ENCODE data around the gene RAB12.
"Not testable (repeated sequence)": the region's sequence is repeated elsewhere in the genome, so short reads cannot be mapped to it uniquely, and the experiment has no call there.

RAB12 gene

GRCh38 chr18:8617907-8618306, 8.7 kb downstream of the RAB12 start:
- Histone ChIP-seq H3K27ac (no peak overlapping the region), H3K9ac (no peak overlapping the region), H3K79me2 (peaks cover 42% of the 10 kb centered on the region), H2AFZ (no peak overlapping the region), H3K4me3 (ENCODE audit: low read depth, low read length) (no peak overlapping the region), H3K9me3 (ENCODE audit: control insufficient read depth, low read length) (no peaks in the 10 kb centered on the region), H3K4me1 (no peaks in the 10 kb centered on the region), H3K36me3 (ENCODE audit: control insufficient read depth, insufficient read depth, low read length) (no peaks in the 10 kb centered on the region), H3K27me3 (ENCODE audit: control insufficient read depth, insufficient read depth, low read length) (no peaks in the 10 kb centered on the region), H3K4me2 (ENCODE audit: low read length) (no peak overlapping the region)
- no peak for TF ChIP-seq CTCF (IDR thresholded peaks at IDR 0.05)

- no peaks in the 10 kb centered on the region for H3K9me3 ChIP-seq (ENCODE audit: control insufficient read depth, low read length)
- H2AFZ ChIP-seq = no peak overlapping the region
Measured at GRCh38 chr18:8619041-8619440, 9.8 kb downstream of the RAB12 start.

GRCh38 chr18:8619835-8620577, 10.8 kb downstream of the RAB12 start:
- no peak overlapping the region for H3K9ac ChIP-seq
- H3K79me2 ChIP-seq = peaks cover 52% of the 10 kb centered on the region
- no peak for TF ChIP-seq CTCF (IDR thresholded peaks at IDR 0.05)
- no peaks in the 10 kb centered on the region for H3K9me3 ChIP-seq (ENCODE audit: control insufficient read depth, low read length)
- H3K4me1 ChIP-seq = no peaks in the 10 kb centered on the region
- H3K36me3 ChIP-seq (ENCODE audit: control insufficient read depth, insufficient read depth, low read length) = no peaks in the 10 kb centered on the region
- no peak overlapping the region for H3K4me3 ChIP-seq (ENCODE audit: low read depth, low read length)
- H3K27me3 ChIP-seq (ENCODE audit: control insufficient read depth, insufficient read depth, low read length) = no peaks in the 10 kb centered on the region
- no peak overlapping the region for H3K27ac ChIP-seq
- no peak overlapping the region for H2AFZ ChIP-seq
- no peak overlapping the region for H3K4me2 ChIP-seq (ENCODE audit: low read length)

More at GRCh38 chr18:8619041-8619440, 9.8 kb downstream of the RAB12 start:
- no peak overlapping the region for H3K4me2 ChIP-seq (ENCODE audit: low read length)
- no peaks in the 10 kb centered on the region for H3K27me3 ChIP-seq (ENCODE audit: control insufficient read depth, insufficient read depth, low read length)
- peaks cover 52% of the 10 kb centered on the region for H3K79me2 ChIP-seq
- no peak overlapping the region for H3K9ac ChIP-seq
- no peak overlapping the region for H3K4me3 ChIP-seq (ENCODE audit: low read depth, low read length)
- no peaks in the 10 kb centered on the region for H3K36me3 ChIP-seq (ENCODE audit: control insufficient read depth, insufficient read depth, low read length)
- H3K4me1 ChIP-seq = no peaks in the 10 kb centered on the region
- no peak for TF ChIP-seq CTCF (IDR thresholded peaks at IDR 0.05)
- H3K27ac ChIP-seq = no peak overlapping the region

GRCh38 chr18:8620845-8621244, 11.6 kb downstream of the RAB12 start:
- Histone ChIP-seq H3K4me2 (ENCODE audit: low read length) (no peak overlapping the region), H3K79me2 (peaks cover 52% of the 10 kb centered on the region), H3K27me3 (ENCODE audit: control insufficient read depth, insufficient read depth, low read length) (no peaks in the 10 kb centered on the region), H3K36me3 (ENCODE audit: control insufficient read depth, insufficient read depth, low read length) (no peaks in the 10 kb centered on the region), H3K9ac (no peak overlapping the region), H3K4me1 (no peaks in the 10 kb centered on the region), H2AFZ (no peak overlapping the region), H3K9me3 (ENCODE audit: control insufficient read depth, low read length) (no peaks in the 10 kb centered on the region), H3K27ac (no peak overlapping the region), H3K4me3 (ENCODE audit: low read depth, low read length) (no peak overlapping the region)
- TF ChIP-seq CTCF (IDR thresholded peaks at IDR 0.05) = no peak

GRCh38 chr18:8622625-8623024, 13.4 kb downstream of the RAB12 start:
- not testable (repeated sequence) for H3K4me1 ChIP-seq; H3K4me2 ChIP-seq (ENCODE audit: low read length); H2AFZ ChIP-seq; H3K9me3 ChIP-seq (ENCODE audit: control insufficient read depth, low read length); H3K4me3 ChIP-seq (ENCODE audit: low read depth, low read length); H3K27me3 ChIP-seq (ENCODE audit: control insufficient read depth, insufficient read depth, low read length); H3K9ac ChIP-seq; H3K27ac ChIP-seq; H3K36me3 ChIP-seq (ENCODE audit: control insufficient read depth, insufficient read depth, low read length)
- H3K79me2 ChIP-seq = peaks cover 45% of the 10 kb centered on the region

Measured in parathyroid adenoma (tissue), 2 donors.